Measurements from ENCODE around the gene VSTM4.

The VSTM4 gene

GRCh38 chr10:49091450-49092210 is 23.7 kb downstream of the VSTM4 start:
- no peak for DNase-seq (ENCODE audit: low read depth)

GRCh38 chr10:49090696-49091380 is 24.5 kb downstream of the VSTM4 start:
- no peak for DNase-seq (ENCODE audit: low read depth)

GRCh38 chr10:49090189-49090575 is 25.1 kb downstream of the VSTM4 start:
- DNase-seq (ENCODE audit: low read depth) = no peak

- DNase-seq (ENCODE audit: low read depth) = no peak
Measured at GRCh38 chr10:49089557-49090188, 25.6 kb downstream of the VSTM4 start.

- no peak for DNase-seq (ENCODE audit: low read depth)
Measured at GRCh38 chr10:49089152-49089551, 26.2 kb downstream of the VSTM4 start.

GRCh38 chr10:49086889-49087288 is 28.4 kb downstream of the VSTM4 start:
- no peak for DNase-seq (ENCODE audit: low read depth)

GRCh38 chr10:49083261-49083660 is 32.1 kb downstream of the VSTM4 start:
- no peak for DNase-seq (ENCODE audit: low read depth)

- no peak for DNase-seq (ENCODE audit: low read depth)
Measured at GRCh38 chr10:49082766-49083165, 32.6 kb downstream of the VSTM4 start.

- DNase-seq (ENCODE audit: low read depth) = no peak
Measured at GRCh38 chr10:49081547-49082275, 33.6 kb downstream of the VSTM4 start.

GRCh38 chr10:49080965-49081364 is 34.4 kb downstream of the VSTM4 start:
- DNase-seq (ENCODE audit: low read depth) = no peak

- DNase-seq (ENCODE audit: low read depth) = no peak
Measured at GRCh38 chr10:49080071-49080470, 35.3 kb downstream of the VSTM4 start.

GRCh38 chr10:49079499-49079898 is 35.8 kb downstream of the VSTM4 start:
- no peak for DNase-seq (ENCODE audit: low read depth)

- no peak for DNase-seq (ENCODE audit: low read depth)
Measured at GRCh38 chr10:49079072-49079471, 36.2 kb downstream of the VSTM4 start.

GRCh38 chr10:49078433-49078832 is 36.9 kb downstream of the VSTM4 start:
- no peak for DNase-seq (ENCODE audit: low read depth)

GRCh38 chr10:49076741-49077521 is 38.4 kb downstream of the VSTM4 start:
- DNase-seq (ENCODE audit: low read depth) = no peak

- DNase-seq (ENCODE audit: low read depth) = no peak
Measured at GRCh38 chr10:49076319-49076718, 39.0 kb downstream of the VSTM4 start.

GRCh38 chr10:49075743-49076142 is 39.6 kb downstream of the VSTM4 start:
- DNase-seq (ENCODE audit: low read depth) = no peak

- no peak for DNase-seq (ENCODE audit: low read depth)
Measured at GRCh38 chr10:49074836-49075682, 40.3 kb downstream of the VSTM4 start.

GRCh38 chr10:49072166-49072885 is 43.0 kb downstream of the VSTM4 start:
- no peak for DNase-seq (ENCODE audit: low read depth)

GRCh38 chr10:49071160-49071761 is 44.1 kb downstream of the VSTM4 start:
- DNase-seq (ENCODE audit: low read depth) = no peak
